H9 (cell line): Measurements from ENCODE around the gene IQCN. TPM values are rescaled to one million over a fixed set of nuclear protein-coding genes. Genes with fewer than 3 reads are reported as not detected.

Experiments used
- DNase-seq: peaks from one replicate; pipeline ENCODE4 v3.0.0-alpha.2; 2017
- H2AFZ ChIP-seq: one replicate; pipeline ENCODE4 v1.6.1; 2013; ENCODE audit warnings: mild to moderate bottlenecking, low read length, control low read depth, moderate library complexity
- H2AK5ac ChIP-seq: 2 replicates; pipeline ENCODE4 v1.6.1; 2013; ENCODE audit warnings: low read length, control low read depth, mixed read lengths; ENCODE audit not compliant: insufficient read length
- H2BK120ac ChIP-seq: one replicate; pipeline ENCODE4 v1.6.1; 2013; ENCODE audit warnings: low read depth, mild to moderate bottlenecking, low read length, control low read depth, inconsistent platforms; ENCODE audit not compliant: poor library complexity, severe bottlenecking
- H2BK12ac ChIP-seq: 2 replicates; pipeline ENCODE4 v1.6.1; 2013; ENCODE audit warnings: low read length, control low read depth, mixed read lengths, low read depth; ENCODE audit not compliant: insufficient read length
- H2BK15ac ChIP-seq: 2 replicates; pipeline ENCODE4 v1.6.1; 2013; ENCODE audit warnings: low read depth, low read length, control low read depth
- H2BK20ac ChIP-seq: one replicate; pipeline ENCODE4 v1.6.1; 2013; ENCODE audit warnings: low read depth, mild to moderate bottlenecking, low read length, control low read depth, inconsistent platforms; ENCODE audit not compliant: poor library complexity, severe bottlenecking
- H2BK5ac ChIP-seq: 2 replicates; pipeline ENCODE4 v1.6.1; 2013; ENCODE audit warnings: low read length, control low read depth, mixed read lengths; ENCODE audit not compliant: insufficient read length
- H3K14ac ChIP-seq: 2 replicates; pipeline ENCODE4 v1.6.1; 2013; ENCODE audit warnings: low read length, control low read depth; ENCODE audit not compliant: insufficient read depth
- H3K18ac ChIP-seq: 2 replicates; pipeline ENCODE4 v1.6.1; 2013; ENCODE audit warnings: low read depth, mild to moderate bottlenecking, mixed read lengths, low read length, control low read depth; ENCODE audit not compliant: insufficient read length
- H3K23ac ChIP-seq: 2 replicates; pipeline ENCODE4 v1.6.1; 2013; ENCODE audit warnings: low read length, control low read depth, mixed read lengths, low read depth; ENCODE audit not compliant: insufficient read length
- H3K23me2 ChIP-seq: 2 replicates; pipeline ENCODE4 v1.6.1; 2013; ENCODE audit warnings: low read depth, mild to moderate bottlenecking, mixed read lengths, low read length, control low read depth; ENCODE audit not compliant: insufficient read length, poor library complexity, severe bottlenecking
- H3K27ac ChIP-seq: 2 replicates; pipeline ENCODE4 v1.5.1; 2013; ENCODE audit warnings: low read length, control low read depth, mixed read lengths, low read depth; ENCODE audit not compliant: insufficient read length
- H3K27me3 ChIP-seq: 2 replicates; pipeline ENCODE4 v1.6.1; 2013; ENCODE audit warnings: low read length, control low read depth, inconsistent platforms; ENCODE audit not compliant: insufficient read depth
- H3K4ac ChIP-seq: 2 replicates; pipeline ENCODE4 v1.6.1; 2013; ENCODE audit warnings: low read depth, mild to moderate bottlenecking, control low read depth, inconsistent platforms, low read length, moderate library complexity
- H3K4me1 ChIP-seq: 2 replicates; pipeline ENCODE4 v1.6.1; 2013; ENCODE audit warnings: low read length, control low read depth, inconsistent platforms; ENCODE audit not compliant: insufficient read depth
- H3K4me2 ChIP-seq: 2 replicates; pipeline ENCODE4 v1.6.1; 2013; ENCODE audit warnings: low read length, control low read depth, mixed read lengths; ENCODE audit not compliant: insufficient read length, insufficient read depth
- H3K56ac ChIP-seq: 2 replicates; pipeline ENCODE4 v1.6.1; 2013; ENCODE audit warnings: low read depth, mild to moderate bottlenecking, mixed read lengths, low read length, control low read depth; ENCODE audit not compliant: insufficient read length
- H3K79me1 ChIP-seq: 2 replicates; pipeline ENCODE4 v1.6.1; 2013; ENCODE audit warnings: low read depth, mild to moderate bottlenecking, moderate library complexity, low read length, control low read depth, inconsistent platforms; ENCODE audit not compliant: insufficient read depth, poor library complexity, severe bottlenecking
- H3K79me2 ChIP-seq: 2 replicates; pipeline ENCODE4 v1.6.1; 2013; ENCODE audit warnings: low read length, control low read depth, inconsistent platforms; ENCODE audit not compliant: insufficient read depth
- H3K9ac ChIP-seq: 2 replicates; pipeline ENCODE4 v1.6.1; 2013; ENCODE audit warnings: low read length, control low read depth, mixed read lengths; ENCODE audit not compliant: insufficient read length; ENCODE audit errors: extremely low read depth
- H3K9me3 ChIP-seq: one replicate; pipeline ENCODE4 v1.6.1; 2013; ENCODE audit warnings: low read depth, low read length, inconsistent platforms; ENCODE audit not compliant: control insufficient read depth
- H3T11ph ChIP-seq: one replicate; pipeline ENCODE4 v1.6.1; 2013; ENCODE audit warnings: mild to moderate bottlenecking, low read length, control low read depth, inconsistent platforms
- H4K20me1 ChIP-seq: one replicate; pipeline ENCODE4 v1.6.1; 2013; ENCODE audit not compliant: control insufficient read depth, insufficient read length, insufficient read depth
- H4K5ac ChIP-seq: 2 replicates; pipeline ENCODE4 v1.6.1; 2013; ENCODE audit warnings: low read depth, mild to moderate bottlenecking, mixed read lengths, low read length, control low read depth; ENCODE audit not compliant: insufficient read length
- H4K8ac ChIP-seq: replicated peaks from 2 replicates; pipeline ENCODE4 v1.6.1; 2013; ENCODE audit warnings: low read length, control low read depth, mixed read lengths, low read depth; ENCODE audit not compliant: insufficient read length
- H4K91ac ChIP-seq: 2 replicates; pipeline ENCODE4 v1.6.1; 2013; ENCODE audit warnings: low read depth, mild to moderate bottlenecking, moderate library complexity, mixed read lengths, low read length, control low read depth; ENCODE audit not compliant: insufficient read length
- H3K27ac Mint-ChIP-seq, 3 experiments: 2 replicates in 2 of 3; 3 replicates in 1 of 3; pipeline ENCODE4 v1.8.0; 2020 to 2021; ENCODE audit warnings: mixed read lengths in 3 of 3, mild to moderate bottlenecking in 1 of 3, moderate library complexity in 1 of 3
- H3K27me3 Mint-ChIP-seq: 2 replicates; pipeline ENCODE4 v1.8.0; 2021; ENCODE audit warnings: low read depth, mild to moderate bottlenecking, moderate library complexity, mixed read lengths
- H3K36me3 Mint-ChIP-seq, 3 experiments: 2 replicates in 2 of 3; 3 replicates in 1 of 3; pipeline ENCODE4 v1.8.0; 2020 to 2021; ENCODE audit warnings: low read depth in 3 of 3, mixed read lengths in 3 of 3; ENCODE audit not compliant: insufficient read depth in 1 of 3
- H3K4me1 Mint-ChIP-seq, 2 experiments: 2 replicates each; pipeline ENCODE4 v1.8.0; 2020; ENCODE audit warnings: mixed read lengths in 2 of 2
- H3K4me3 Mint-ChIP-seq, 2 experiments: 2 replicates in 1 of 2; 3 replicates in 1 of 2; pipeline ENCODE4 v1.8.0; 2020 to 2021; ENCODE audit warnings: mild to moderate bottlenecking in 2 of 2, mixed read lengths in 2 of 2, moderate library complexity in 1 of 2
- H3K9me3 Mint-ChIP-seq, 2 experiments: 2 replicates in 1 of 2; 3 replicates in 1 of 2; pipeline ENCODE4 v1.8.0; 2020; ENCODE audit warnings: mild to moderate bottlenecking in 2 of 2, mixed read lengths in 2 of 2, moderate library complexity in 1 of 2
- CTCF ChIP-seq: fragments of 200-600 bp; sonication (generic); conservative IDR thresholded peaks from 3 replicates; pipeline ENCODE4 v1.8.0; 2021; ENCODE audit warnings: antibody characterized with exemption, mild to moderate bottlenecking
- WGBS: extraction: QIAGEN DNeasy Blood & Tissue Kit; methylation state at CpG from one replicate; pipeline ENCODE4 v1.1.7; 2013; ENCODE audit warnings: missing lambda C conversion rate, low lambda C conversion rate, mixed read lengths; ENCODE audit not compliant: insufficient read length; ENCODE audit errors: extremely low coverage; 5-methylcytosine and 5-hydroxymethylcytosine counted together
- total RNA-seq: library from RNA; stranded (reverse); gene quantifications from 2 replicates; pipeline ENCODE4 v1.2.1, GENCODE V29; 2021

The IQCN gene
- total RNA-seq, 1 experiment from 2014 or later = 0.39 TPM

GRCh38 chr19:18221815-18222725 is 52.2 kb downstream of the IQCN start:
- Histone ChIP-seq H3K56ac (no peak overlapping the region), H3K18ac (no peak overlapping the region), H2AK5ac (no peak overlapping the region), H3K9me3 (no peaks in the 10 kb centered on the region), H3K4ac (no peak overlapping the region), H3K9ac (no peak overlapping the region), H3K79me1 (no peaks in the 10 kb centered on the region), H2AFZ (no peak overlapping the region), H4K8ac (no peak overlapping the region), H2BK5ac (no peak overlapping the region), H4K20me1 (no peaks in the 10 kb centered on the region), H3K79me2 (no peaks in the 10 kb centered on the region), H3K23me2 (peaks cover 4% of the 10 kb centered on the region), H3K14ac (no peak overlapping the region), H3K27ac (no peak overlapping the region), H4K91ac (no peak overlapping the region), H3K4me1 (no peaks in the 10 kb centered on the region; the same call in 1 of the 2 replicates), H3K27me3 (peaks cover 2% of the 10 kb centered on the region; the same call in 1 of the 2 replicates), H3T11ph (no peak overlapping the region), H2BK20ac (no peak overlapping the region), H3K4me2 (no peak overlapping the region), H2BK15ac (no peak overlapping the region), H4K5ac (no peak overlapping the region), H3K23ac (no peak overlapping the region), H2BK120ac (no peak overlapping the region), H2BK12ac (no peak overlapping the region)
- no peaks in the 10 kb centered on the region; a peak in 1 of 7 replicates for H3K36me3 Mint-ChIP-seq
- H3K27ac Mint-ChIP-seq = no peak overlapping the region
- DNase-seq = no peak
- no peak for TF ChIP-seq CTCF
- H3K27me3 Mint-ChIP-seq = peaks cover 26% of the 10 kb centered on the region
- peaks cover 0 to 2% of the 10 kb centered on the region in 2 experiments; a peak in 1 of 5 replicates for H3K9me3 Mint-ChIP-seq
- no CpG with 5 or more reads among the region's 25 CpGs for WGBS
- no peak overlapping the region; a peak in 1 of 5 replicates for H3K4me3 Mint-ChIP-seq
- H3K4me1 Mint-ChIP-seq = peaks cover 28 to 37% of the 10 kb centered on the region in 2 experiments
